CD4-positive, alpha-beta T cell (primary cell): ENCODE results near the gene R3HDM2. TPM values are rescaled to one million over a fixed set of nuclear protein-coding genes. Genes with fewer than 3 reads are reported as not detected.

Experiments used
- ATAC-seq: fragments of 200-7000 bp; cut with Tn5 transposase; one replicate; pipeline ENCODE4 v1.10.0; 2022; ENCODE audit warnings: mild to moderate bottlenecking; ENCODE audit not compliant: poor library complexity
- CTCF ChIA-PET: fragments of 350-600 bp; sonication (Branson Sonifier 250); formaldehyde crosslinking; loops from one replicate; lab custom pipeline; 2021; ENCODE audit warnings: antibody characterized with exemption, inconsistent platforms; lab: Charles Lee
- POLR2A ChIA-PET: fragments of 350-600 bp; sonication (Branson Sonifier 250); formaldehyde crosslinking; loops from one replicate; lab custom pipeline; 2021; ENCODE audit warnings: antibody characterized with exemption, inconsistent platforms; lab: Charles Lee
- DNase-seq, 14 experiments: peaks; one replicate each; pipeline ENCODE4 v3.0.0-alpha.2; 2013 to 2020; ENCODE audit warnings: mixed read lengths in 2 of 14
- H3K27ac ChIP-seq, 2 donors: one replicate each; pipeline versions ENCODE4 v1.5.1 to v1.7.0; 2013; ENCODE audit warnings: low read length in 2 of 2, low read depth in 1 of 2, mild to moderate bottlenecking in 1 of 2
- H3K27me3 ChIP-seq, 2 experiments: 1 replicate in 1 of 2; 2 replicates in 1 of 2; pipeline versions ENCODE4 v1.6.1 to v1.7.0; 2013; ENCODE audit warnings: low read length in 2 of 2, control low read depth in 1 of 2, mild to moderate bottlenecking in 1 of 2, moderate library complexity in 1 of 2; ENCODE audit not compliant: insufficient read depth in 2 of 2, control insufficient read depth in 1 of 2
- H3K36me3 ChIP-seq: one replicate; pipeline ENCODE4 v1.6.1; 2013; ENCODE audit warnings: low read length, control low read depth; ENCODE audit not compliant: insufficient read depth
- H3K4me1 ChIP-seq: one replicate; pipeline ENCODE4 v1.6.1; 2013; ENCODE audit warnings: low read length, control low read depth; ENCODE audit not compliant: insufficient read depth
- H3K4me3 ChIP-seq: one replicate; pipeline ENCODE4 v1.5.1; 2013; ENCODE audit warnings: mild to moderate bottlenecking, low read length, moderate library complexity
- H3K9me3 ChIP-seq, 2 experiments: 1 replicate in 1 of 2; 2 replicates in 1 of 2; pipeline versions ENCODE4 v1.6.1 to v1.7.0; 2013; ENCODE audit warnings: low read length in 2 of 2, mild to moderate bottlenecking in 2 of 2, control low read depth in 1 of 2, moderate library complexity in 1 of 2; ENCODE audit not compliant: control insufficient read depth in 1 of 2, insufficient read depth in 1 of 2
- H3K27ac Mint-ChIP-seq: one replicate; pipeline ENCODE4 v1.8.0; 2020; ENCODE audit warnings: mixed read lengths
- H3K27me3 Mint-ChIP-seq: one replicate; pipeline ENCODE4 v1.8.0; 2021; ENCODE audit warnings: mixed read lengths
- H3K36me3 Mint-ChIP-seq: one replicate; pipeline ENCODE4 v1.8.0; 2021; ENCODE audit warnings: low read depth, mixed read lengths
- H3K4me1 Mint-ChIP-seq: one replicate; pipeline ENCODE4 v1.8.0; 2021; ENCODE audit warnings: low read depth, mixed read lengths
- H3K4me3 Mint-ChIP-seq: one replicate; pipeline ENCODE4 v1.8.0; 2020; ENCODE audit warnings: mild to moderate bottlenecking, mixed read lengths
- H3K9me3 Mint-ChIP-seq: one replicate; pipeline ENCODE4 v1.8.0; 2020; ENCODE audit warnings: mixed read lengths
- intact Hi-C, 2 experiments: fragments of 100-400 bp; cut with DNase I in 1 of 2; cut with micrococcal nuclease in 1 of 2; formaldehyde crosslinking; loops; one replicate each; pipeline versions ENCODE4 v1.15.1 to v1.9.0; 2023 to 2025; cut with DNase I, micrococcal nuclease
- total RNA-seq, 174 experiments: library from RNA in 2 of 174; stranded (reverse) in 2 of 174; gene quantifications; one replicate each; pipeline ENCODE4 v1.2.3 and lab custom pipeline; 2021 to 2026
- TF ChIP-seq, protein P1 (sequence below): fragments of 200-600 bp; IDR thresholded peaks from one replicate; pipeline ENCODE4 v1.8.0; 2022; ENCODE audit warnings: antibody characterized with exemption, mild to moderate bottlenecking

R3HDM2 gene
- total RNA-seq, 2 experiments from 2014 or later: 106 to 115 TPM

DNA sequence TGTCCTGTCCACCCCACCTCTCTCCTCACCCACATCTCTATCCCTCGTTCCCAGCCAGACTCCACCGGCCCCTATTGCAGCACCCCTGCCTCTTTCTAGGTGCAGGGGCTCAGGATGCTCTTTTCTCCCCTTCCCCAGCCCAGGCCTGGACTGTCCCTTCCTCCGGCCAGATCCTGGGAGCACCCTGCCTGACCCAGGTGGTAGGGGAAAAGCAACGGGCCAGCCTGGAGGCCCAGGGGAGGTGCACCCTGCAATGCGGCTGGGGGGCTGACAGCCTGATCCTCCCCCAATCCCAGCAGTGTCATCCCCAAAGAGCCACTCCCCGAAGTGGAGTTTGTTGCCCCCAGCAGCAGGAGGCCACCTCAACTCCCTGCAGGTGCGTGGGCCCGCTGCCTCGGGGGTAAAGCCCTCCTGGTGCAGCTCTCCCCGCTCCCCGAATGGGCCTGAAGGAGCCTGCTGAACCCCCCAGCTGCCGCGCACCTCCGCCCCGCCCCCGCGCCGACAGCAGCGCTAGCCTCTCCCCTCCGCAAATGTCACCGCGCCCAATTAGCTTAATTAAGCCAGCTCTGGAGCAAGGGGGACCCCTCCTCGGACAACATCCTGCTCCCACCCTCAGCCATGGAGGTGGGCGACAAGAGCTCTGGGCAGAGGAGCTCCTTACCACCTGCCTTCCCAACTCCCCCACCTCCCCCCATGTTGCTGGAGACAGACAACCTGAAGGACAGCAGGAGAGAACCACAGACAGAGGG, 209.5 kb downstream of the R3HDM2 start:
- peaks cover 0 to 52% of the 10 kb centered on the region in 2 experiments for H3K9me3 ChIP-seq
- H3K9me3 Mint-ChIP-seq: no peaks in the 10 kb centered on the region
- ChIA-PET POLR2A (interaction anchor here (1.2 kb wide), 1 partner anchor 9 kb away, joined by 3 read pairs; no protein-coding TSS in a partner anchor), CTCF (interaction anchor here (1.5 to 1.7 kb wide), 2 partner anchors 18 to 22 kb away, joined by 5 to 6 read pairs; no protein-coding TSS in a partner anchor)
- H3K36me3 ChIP-seq: no peaks in the 10 kb centered on the region
- no peaks in the 10 kb centered on the region for H3K36me3 Mint-ChIP-seq
- TF ChIP-seq, protein P1, sequence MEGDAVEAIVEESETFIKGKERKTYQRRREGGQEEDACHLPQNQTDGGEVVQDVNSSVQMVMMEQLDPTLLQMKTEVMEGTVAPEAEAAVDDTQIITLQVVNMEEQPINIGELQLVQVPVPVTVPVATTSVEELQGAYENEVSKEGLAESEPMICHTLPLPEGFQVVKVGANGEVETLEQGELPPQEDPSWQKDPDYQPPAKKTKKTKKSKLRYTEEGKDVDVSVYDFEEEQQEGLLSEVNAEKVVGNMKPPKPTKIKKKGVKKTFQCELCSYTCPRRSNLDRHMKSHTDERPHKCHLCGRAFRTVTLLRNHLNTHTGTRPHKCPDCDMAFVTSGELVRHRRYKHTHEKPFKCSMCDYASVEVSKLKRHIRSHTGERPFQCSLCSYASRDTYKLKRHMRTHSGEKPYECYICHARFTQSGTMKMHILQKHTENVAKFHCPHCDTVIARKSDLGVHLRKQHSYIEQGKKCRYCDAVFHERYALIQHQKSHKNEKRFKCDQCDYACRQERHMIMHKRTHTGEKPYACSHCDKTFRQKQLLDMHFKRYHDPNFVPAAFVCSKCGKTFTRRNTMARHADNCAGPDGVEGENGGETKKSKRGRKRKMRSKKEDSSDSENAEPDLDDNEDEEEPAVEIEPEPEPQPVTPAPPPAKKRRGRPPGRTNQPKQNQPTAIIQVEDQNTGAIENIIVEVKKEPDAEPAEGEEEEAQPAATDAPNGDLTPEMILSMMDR: no peak
- peaks cover 59% of the 10 kb centered on the region for H3K4me1 ChIP-seq
- H3K27me3 ChIP-seq: peaks cover 86 to 93% of the 10 kb centered on the region in 2 experiments
- H3K27ac Mint-ChIP-seq: no peak overlapping the region
- no peak overlapping the region for H3K4me3 ChIP-seq
- no peak overlapping the region for H3K27ac ChIP-seq
- intact Hi-C loops: no loop called here
- DNase-seq (no peak), ATAC-seq (no peak)
- peak overlapping the region; percentile 23 for H3K4me3 Mint-ChIP-seq
- peaks cover 67% of the 10 kb centered on the region for H3K4me1 Mint-ChIP-seq
- peaks cover 92% of the 10 kb centered on the region for H3K27me3 Mint-ChIP-seq

- Histone ChIP-seq H3K27ac (no peak overlapping the region), H3K4me3 (no peak overlapping the region), H3K9me3 (peaks cover 0 to 49% of the 10 kb centered on the region in 2 experiments), H3K4me1 (peaks cover 60% of the 10 kb centered on the region), H3K27me3 (peaks cover 85 to 93% of the 10 kb centered on the region in 2 experiments), H3K36me3 (no peaks in the 10 kb centered on the region)
- Mint-ChIP-seq H3K4me3 (peak overlapping the region; percentile 23), H3K4me1 (peaks cover 65% of the 10 kb centered on the region), H3K9me3 (no peaks in the 10 kb centered on the region), H3K36me3 (no peaks in the 10 kb centered on the region), H3K27me3 (peaks cover 90% of the 10 kb centered on the region), H3K27ac (no peak overlapping the region)
- intact Hi-C loops: no loop called here
- DNase-seq (no peak), ATAC-seq (no peak)
- CTCF ChIA-PET: interaction anchor here (1.7 kb wide), 1 partner anchor 18 kb away, joined by 6 read pairs; no protein-coding TSS in a partner anchor
- POLR2A ChIA-PET: interaction anchor here (1.2 kb wide), 1 partner anchor 10 kb away, joined by 3 read pairs; no protein-coding TSS in a partner anchor
- TF ChIP-seq, protein P1: no peak
These were observed 210.1 kb downstream of the R3HDM2 start for GRCh38 chr12:57220770-57221168.

DNA sequence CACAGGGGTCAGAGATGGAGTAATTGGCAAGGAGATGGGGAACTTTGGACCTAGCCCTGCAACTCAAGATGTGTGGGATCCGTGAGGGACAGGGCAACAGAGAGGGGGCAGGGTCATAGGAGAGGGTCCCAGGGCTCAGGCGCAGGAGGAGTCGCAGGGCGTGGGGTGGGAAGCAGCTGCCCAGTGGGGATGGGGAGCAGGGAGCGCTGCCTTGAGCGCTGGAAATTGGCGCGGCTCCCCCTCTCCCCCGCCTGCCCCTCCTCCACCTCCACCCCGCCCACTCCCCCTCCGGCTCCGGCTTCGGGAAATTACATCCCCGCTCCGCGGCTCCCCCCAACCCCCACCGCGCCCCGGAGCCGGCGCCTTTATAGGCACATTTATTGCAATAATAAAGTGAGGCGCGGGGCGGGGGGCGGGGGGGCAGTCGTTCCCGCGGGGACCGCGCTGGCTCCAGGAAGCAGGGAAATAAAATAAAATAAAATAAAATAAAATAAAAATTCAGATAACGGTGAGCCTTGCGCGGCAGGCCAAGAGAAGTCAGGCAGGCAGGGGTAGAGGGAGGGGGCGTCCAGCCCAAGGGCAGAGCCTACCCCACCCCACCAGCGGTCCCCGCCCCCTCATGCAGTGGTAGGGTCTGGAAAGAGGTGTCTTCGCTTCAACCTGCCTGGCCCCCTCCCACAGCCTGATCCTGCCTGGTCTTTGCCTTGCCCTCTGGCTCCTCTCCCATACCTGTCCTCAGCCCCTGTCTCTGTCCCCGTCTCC, 210.7 kb downstream of the R3HDM2 start:
- Mint-ChIP-seq H3K9me3 (no peaks in the 10 kb centered on the region), H3K36me3 (no peaks in the 10 kb centered on the region), H3K27ac (no peak overlapping the region), H3K4me1 (peaks cover 65% of the 10 kb centered on the region), H3K27me3 (peaks cover 90% of the 10 kb centered on the region), H3K4me3 (peak overlapping the region; percentile 23)
- DNase-seq (no peak), ATAC-seq (no peak)
- H3K27ac ChIP-seq: no peak overlapping the region
- intact Hi-C loops: no loop called here
- POLR2A ChIA-PET: interaction anchor here (0.8 to 1.0 kb wide), 2 partner anchors 9 to 22 kb away, joined by 3 to 5 read pairs; partner anchors contain the start of gene SHMT2
- H3K4me1 ChIP-seq: peaks cover 60% of the 10 kb centered on the region
- H3K4me3 ChIP-seq: no peak overlapping the region
- TF ChIP-seq, protein P1: no peak
- H3K9me3 ChIP-seq: peaks cover 0 to 43% of the 10 kb centered on the region in 2 experiments
- H3K36me3 ChIP-seq: no peaks in the 10 kb centered on the region
- peaks cover 86 to 93% of the 10 kb centered on the region in 2 experiments for H3K27me3 ChIP-seq
- CTCF ChIA-PET: interaction anchor here (7.9 kb wide), 1 partner anchor 22 kb away, joined by 225 read pairs; a partner anchor contains a TSS
